Femur (tissue), 1 donor: ENCODE measurements around the gene MSRB1.

Experiments
- DNase-seq: peaks from one replicate; pipeline ENCODE4 v3.0.0-alpha.2; 2017

The MSRB1 gene

GRCh38 chr16:1895949-1896675 is 46.9 kb downstream of the MSRB1 start:
- DNase-seq, result no peak

GRCh38 chr16:1895068-1895467 is 47.9 kb downstream of the MSRB1 start:
- DNase-seq, result no peak

DNA sequence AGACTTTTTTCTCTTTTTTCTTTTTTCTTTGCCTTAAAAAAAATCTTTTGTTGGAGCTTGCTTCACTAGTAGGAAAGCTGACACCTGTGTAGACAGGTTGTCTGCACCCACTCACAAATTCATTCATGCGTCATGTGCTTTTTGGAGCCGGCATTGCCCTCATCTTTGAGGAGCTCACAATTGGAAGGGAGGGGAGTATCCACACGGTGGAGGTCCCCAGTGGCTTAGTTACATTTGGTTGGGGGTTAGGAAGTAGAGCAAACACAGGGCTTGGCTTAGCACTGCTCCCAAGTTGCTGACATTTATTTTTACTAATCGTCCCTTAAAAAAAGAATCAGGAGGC is 52.3 kb downstream of the MSRB1 start:
- no peak for DNase-seq

GRCh38 chr16:1890024-1890707 is 52.8 kb downstream of the MSRB1 start:
- no peak for DNase-seq
